ENCODE results near the gene KIF15.
"Not testable (repeated sequence)": the region's sequence is repeated elsewhere in the genome, so short reads cannot be mapped to it uniquely, and the experiment has no call there.

The KIF15 gene

DNA sequence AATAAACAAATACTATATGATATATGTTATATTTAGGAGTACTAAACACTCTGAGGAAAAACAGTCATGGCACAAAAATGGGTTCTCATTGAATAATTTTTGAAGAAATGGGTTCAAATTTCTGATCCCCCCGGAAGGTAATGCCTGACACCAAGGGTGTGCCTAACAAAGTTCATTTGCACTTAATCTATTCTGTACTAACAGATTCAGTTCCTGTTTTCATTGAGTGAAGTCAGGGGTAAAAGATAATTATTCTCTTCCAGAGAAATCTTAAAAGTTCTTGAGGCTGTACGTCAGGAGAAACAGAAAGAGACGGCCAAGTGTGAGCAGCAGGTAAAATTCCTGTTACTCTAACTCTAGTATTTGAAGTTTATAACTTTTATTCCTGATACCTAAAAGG lies 65.6 kb downstream of the KIF15 start:
- DNase-seq (ENCODE audit: low read depth) = no peak

DNA sequence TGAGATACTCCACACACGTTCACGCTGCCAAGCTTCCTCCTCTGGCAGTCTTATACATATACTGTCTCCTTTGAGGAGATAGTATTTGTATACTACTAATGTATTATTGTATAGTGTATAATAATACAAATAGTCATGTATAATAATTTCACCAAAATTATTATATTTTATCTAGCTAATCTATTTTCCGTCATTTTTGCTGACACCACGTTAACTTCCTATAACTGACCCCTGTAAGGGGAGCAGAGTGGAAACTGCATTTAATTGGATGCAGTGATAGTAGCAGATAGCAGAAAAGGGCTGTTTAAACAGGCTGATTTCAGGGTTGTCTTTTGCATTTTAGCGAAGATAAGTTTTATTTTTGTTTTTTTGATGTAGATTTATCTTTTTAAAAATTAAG lies 69.6 kb downstream of the KIF15 start:
- DNase-seq (ENCODE audit: low read depth) = no peak

DNA sequence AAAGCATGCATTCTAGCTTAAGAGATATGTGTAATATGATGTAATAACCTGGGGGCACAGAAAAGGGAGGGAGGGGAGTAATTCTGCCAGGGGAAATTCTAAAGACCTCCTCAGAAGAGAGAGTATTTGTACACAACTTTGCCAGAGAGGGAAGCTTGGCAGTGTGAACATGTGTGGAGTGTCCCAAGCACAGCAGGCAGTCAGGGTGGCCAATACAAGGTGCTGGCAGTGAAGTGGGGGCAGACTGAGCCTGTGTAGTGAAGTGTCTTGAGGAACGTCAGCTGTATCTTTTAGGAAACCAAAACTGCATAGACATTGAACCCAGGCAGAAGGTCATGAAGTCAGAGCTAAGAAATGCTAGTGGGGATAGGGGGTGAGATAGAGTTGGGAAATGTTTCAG lies 70.4 kb downstream of the KIF15 start:
- no peak for DNase-seq (ENCODE audit: low read depth)

DNA sequence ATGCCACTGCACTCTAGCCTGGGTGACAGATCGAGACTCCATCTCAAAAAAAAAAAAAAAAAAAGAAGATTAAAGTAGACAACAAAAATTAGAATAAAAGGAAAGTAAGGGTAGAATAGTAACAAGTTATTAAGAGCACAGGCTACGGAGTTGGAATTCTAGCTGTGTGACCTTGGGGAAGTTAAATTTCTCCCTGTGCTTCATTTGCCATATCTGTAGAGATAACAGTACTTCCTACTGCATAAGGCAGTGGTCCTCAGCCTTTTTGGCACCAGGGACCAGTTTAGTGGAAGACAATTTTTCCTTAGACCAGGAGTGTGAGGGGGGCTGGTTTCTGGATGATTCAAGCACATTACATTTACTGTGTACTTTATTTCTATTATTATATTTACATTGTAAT lies 71.4 kb downstream of the KIF15 start:
- DNase-seq (ENCODE audit: low read depth) = no peak

DNA sequence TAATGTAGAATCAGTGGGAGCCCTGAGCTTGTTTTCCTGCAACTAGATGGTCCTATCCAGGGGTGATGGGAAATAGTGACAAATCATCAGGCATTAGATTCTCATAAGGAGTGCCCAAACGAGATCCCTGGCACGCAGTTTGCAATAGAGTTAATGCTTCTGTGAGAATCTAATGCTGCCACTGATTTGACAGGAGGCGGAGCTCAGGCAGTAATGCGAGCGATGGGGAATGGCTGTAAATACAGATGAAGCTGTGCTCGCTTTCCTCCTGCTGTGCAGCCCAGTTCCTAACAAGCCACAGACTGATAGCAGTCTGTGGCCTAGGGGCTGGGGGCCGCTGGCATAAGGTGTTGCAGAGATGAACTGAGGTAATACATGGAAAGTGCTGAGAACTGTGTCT lies 71.8 kb downstream of the KIF15 start:
- no peak for DNase-seq (ENCODE audit: low read depth)

DNA sequence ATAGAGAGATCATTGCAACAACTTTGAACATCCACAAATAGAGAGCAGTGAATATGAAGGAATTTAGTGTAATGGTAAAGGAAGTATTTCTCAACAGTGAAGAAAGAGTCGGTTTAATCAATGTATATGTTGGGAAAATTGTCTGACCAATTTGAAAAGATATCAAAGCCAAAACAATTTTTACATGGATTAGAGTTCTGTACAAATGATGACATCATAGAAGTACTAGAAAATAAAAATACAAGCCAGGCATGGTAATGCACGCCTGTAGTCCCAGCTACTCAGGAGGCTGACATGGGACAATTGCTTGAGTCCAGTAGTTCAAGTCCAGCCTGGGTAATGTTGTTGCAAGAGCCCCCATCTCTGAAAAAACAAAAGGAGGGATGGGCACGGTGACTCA lies 74.1 kb downstream of the KIF15 start:
- DNase-seq (ENCODE audit: low read depth) = no peak

DNA sequence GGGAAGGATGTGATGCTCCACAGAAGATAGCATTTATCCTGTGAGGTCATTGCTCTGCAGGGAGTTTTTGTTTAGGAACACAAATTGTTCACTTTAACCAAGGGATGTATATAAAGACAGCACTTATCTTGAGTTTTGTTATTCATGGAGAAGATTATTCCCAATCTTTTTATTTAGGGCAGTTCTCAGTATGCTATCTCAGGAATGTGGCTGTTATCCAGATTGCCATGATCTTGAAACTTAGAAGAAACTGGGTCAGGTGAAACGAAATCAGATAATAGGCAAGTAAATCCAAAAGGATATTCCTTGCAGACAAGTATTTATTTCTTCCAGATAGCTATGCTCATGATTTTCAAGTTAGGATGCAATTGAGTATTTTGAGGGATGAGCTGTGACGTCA lies 80.8 kb downstream of the KIF15 start:
- DNase-seq (ENCODE audit: low read depth) = no peak

DNA sequence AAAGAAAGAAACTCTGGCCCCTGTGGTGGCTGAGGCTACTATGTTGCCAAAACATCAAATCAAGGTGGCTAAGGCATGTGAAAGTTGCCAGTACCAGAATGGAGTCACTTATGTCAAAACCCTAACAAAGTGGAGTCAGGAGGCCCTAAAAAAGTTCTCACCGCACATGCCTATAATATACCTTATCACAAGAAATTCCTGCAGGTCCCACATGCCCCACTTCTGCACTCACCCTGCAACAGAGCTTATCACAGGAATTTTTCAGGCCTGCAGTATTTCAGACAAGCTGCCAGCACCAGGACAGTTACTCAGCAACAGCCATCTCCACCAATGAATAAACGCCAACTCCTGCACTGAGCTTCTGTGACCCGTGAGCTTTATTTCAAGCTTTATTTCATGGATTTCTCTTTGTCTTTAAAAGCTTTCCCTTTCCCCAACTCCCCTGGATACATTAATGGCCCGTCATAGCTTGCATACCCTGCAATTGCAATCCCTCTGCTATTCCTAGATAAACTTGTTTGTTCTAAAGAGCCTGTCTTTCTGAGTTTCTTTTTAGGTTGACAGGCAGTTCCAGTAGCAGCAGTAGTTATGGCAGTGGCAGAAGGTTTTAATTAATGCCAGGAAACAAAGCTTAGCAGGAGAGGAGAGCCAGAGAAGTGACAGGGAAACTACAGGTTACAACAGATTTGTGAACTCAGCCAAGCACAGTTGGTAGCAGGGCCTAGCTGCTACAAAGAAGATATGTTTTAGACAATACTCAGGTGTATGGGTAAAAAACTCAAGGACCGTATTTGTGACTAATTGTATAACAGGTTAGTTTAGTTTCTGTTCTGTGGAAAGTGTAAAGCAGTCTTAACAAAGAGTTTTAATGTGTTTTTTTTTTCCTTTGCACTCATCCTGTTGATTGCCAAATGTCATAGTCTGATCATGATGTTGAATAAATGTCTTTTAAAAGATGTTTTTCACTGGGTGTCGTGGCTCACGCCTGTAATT lies 84.2 kb downstream of the KIF15 start:
- DNase-seq (ENCODE audit: low read depth) = no peak

DNA sequence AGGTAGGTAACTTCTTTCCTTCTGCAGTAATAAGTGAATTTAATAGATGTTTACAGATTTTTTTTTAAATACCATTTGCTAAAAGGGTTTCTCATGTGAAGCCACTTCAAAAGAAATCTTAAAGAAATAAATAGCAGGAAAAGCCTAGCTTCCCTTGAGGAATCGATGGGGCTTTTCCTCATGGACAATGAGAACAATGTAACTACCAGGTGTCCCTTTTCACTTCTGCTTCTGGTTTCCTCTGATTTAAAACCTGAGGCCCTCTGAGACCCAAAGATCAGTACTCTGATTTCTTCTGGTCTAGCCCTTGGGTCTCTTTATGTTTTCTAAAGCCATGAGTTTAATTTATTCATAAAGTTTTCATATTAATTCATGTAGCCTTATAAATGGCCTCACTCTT lies 87.0 kb downstream of the KIF15 start:
- DNase-seq (ENCODE audit: low read depth) = no peak

DNA sequence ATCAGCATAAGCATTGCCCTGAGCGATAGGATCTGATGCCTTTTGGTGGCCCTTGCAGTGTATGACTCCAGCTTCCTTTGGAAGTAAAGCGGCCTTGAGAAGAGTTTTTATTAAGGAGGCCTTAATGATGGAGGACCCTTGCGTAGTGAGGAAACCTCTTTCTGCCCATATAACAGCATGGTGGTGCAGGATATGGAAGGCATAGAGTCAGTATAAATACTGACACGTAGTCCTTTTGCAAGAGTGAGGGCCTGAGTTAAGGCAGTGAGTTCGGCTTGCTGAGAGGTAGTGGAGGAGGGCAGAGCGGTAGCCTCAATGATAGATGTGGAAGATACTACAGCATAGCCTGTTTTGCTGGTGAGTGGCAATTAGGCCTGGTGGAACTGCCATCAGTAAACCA lies 95.1 kb downstream of the KIF15 start:
- not testable (repeated sequence) for DNase-seq (ENCODE audit: low read depth)

DNA sequence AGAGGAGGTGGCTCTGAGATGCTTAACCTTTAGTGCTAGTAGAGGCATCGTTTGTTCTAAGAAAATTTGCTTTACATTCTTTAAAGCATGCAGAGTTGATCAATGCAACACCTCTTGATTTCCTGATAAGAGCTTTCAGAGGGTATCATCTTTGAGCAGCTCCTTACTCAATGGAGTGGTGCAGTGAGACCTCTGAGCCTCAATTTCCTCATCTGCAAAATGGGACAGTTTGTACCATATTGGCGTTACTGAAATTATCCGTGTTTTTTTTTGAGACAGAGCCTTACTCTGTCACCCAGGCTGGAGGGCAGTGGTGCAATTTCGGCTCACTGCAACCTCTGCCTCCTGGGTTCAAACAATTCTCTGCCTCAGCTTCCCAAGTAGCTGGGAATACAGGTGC lies 98.5 kb downstream of the KIF15 start:
- no peak for DNase-seq (ENCODE audit: low read depth)

DNA sequence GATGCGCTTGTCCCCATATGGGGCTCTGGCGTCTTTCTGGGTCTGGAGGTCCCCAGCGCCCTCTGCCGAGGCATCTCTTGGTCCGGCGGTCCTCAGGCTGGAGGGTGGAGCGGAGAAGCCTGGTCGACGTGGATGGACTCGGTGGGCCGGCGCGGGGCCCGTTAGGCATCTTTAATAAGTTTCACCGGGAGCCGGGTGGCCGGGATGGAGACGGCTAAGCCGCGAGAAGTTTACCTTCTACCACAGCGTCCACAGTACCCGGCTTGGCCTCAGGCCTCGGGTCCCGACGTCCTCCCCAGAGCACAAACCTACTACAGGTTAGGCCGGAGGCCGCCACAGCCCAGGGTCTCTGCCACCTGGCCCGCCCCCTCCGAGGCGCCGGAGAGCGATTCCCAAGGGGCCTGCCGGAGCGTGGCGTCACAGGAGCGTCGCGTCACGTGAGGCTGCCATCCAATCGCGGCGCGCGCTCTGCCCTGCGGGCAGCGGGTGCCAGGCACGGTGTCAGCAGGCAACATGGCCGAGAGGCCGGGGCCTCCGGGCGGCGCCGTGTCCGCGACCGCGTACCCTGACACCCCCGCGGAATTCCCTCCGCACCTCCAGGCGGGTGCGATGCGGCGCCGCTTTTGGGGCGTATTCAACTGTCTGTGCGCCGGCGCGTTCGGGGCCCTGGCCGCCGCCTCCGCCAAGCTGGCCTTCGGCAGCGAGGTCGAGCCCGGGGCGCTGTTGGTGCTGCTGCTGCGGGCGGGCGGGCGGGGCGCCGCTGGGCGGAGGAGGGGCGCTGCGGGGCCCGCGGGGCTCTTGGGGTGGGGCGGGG lies 100.0 kb downstream of the KIF15 start, which contains the start of gene TMEM42:
TMEM42 (plus strand) TSS at position 501 of the 814 bp plus-strand sequence; CDS start at position 514, 13 bp downstream.
- peak; percentile 83 for DNase-seq (ENCODE audit: low read depth)

DNA sequence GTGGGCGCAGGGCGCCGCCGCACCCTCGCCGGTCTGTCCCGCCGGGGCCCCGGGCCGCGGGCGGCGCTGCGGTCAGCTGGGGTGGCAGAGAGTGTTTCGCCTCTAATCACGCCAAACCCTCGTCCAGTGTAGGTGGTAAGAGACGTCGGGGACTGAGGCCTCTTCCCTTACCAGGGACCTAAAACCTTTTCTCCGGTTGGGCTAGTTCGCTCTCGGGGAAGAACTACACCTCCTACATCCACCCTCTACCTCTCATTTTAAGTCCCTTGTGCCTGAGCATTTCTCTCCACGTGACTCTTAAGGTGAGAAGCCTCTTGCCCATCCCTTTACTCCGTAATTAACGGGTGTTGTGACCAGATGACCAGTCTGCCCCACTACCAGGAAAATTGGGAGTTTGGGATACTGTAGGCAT lies 100.6 kb downstream of the KIF15 start:
- no peak for DNase-seq (ENCODE audit: low read depth)

DNA sequence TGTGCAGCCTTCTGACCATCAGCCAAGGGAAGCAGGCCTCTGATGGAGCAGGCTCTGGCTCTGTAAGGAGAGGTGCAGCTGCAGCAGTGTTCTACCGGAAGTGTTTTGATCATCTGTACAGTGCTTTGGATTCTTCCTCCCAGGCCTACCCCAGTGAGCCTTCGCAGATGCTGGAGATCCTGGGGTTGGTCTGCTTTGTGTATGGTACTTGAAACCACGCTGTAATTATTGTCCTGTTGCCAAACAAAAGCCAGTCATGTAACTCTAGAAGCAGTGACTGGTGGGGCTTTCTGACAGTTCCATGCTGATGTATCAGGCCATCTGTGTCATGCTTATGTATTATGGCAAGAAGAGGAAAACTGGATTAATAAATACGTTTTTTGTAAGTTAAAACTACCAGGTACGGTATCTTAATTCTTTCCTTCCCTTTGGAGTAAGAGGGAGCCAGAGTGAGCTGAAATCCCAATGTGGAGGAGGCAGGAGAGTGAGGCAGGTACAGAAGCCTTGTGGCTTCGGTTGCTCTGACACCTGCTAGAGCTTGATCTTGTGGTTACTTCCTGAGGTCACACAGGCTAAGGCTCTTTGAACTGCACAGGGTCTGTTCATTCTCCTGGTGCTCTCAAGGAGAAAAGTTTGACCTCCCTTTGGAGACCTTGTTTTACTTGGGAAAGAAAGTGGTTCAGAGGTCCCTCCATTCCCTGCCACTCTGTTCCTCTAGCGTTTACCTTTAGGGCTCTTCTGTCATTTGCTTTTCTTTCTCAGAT lies 103.9 kb downstream of the KIF15 start:
- DNase-seq (ENCODE audit: low read depth) = no peak

DNA sequence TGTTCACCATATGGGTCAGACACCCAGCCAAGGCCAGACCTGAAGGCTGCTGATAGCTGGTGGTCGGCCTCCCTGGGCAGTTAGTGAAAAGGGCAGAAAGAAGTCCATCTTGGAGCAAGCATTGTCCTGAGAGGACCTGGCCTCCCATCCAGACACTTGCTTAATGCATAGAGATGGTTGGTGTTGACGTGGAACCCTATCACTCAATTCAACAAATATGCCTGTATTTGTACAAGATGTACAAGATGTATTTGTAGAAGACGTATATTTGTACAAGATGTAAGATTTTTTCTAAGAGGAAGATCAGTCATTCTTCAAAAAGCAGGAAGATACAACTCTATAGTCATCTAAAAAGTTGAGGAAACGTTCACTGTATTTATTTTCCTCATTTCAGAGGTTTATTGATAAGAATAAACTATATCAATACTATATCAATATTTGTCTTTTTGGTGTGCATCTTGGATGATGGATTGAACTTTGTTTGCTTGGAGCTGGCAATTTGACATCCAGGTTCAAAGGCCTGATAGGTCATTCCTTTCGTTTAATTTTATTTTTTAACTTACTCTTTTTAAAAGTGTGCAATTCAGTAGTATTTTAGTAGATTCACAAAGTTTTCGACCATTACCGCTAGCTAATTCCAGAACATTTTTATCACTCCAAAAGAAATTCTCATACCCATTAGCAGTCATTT lies 106.0 kb downstream of the KIF15 start:
- DNase-seq (ENCODE audit: low read depth) = no peak

DNA sequence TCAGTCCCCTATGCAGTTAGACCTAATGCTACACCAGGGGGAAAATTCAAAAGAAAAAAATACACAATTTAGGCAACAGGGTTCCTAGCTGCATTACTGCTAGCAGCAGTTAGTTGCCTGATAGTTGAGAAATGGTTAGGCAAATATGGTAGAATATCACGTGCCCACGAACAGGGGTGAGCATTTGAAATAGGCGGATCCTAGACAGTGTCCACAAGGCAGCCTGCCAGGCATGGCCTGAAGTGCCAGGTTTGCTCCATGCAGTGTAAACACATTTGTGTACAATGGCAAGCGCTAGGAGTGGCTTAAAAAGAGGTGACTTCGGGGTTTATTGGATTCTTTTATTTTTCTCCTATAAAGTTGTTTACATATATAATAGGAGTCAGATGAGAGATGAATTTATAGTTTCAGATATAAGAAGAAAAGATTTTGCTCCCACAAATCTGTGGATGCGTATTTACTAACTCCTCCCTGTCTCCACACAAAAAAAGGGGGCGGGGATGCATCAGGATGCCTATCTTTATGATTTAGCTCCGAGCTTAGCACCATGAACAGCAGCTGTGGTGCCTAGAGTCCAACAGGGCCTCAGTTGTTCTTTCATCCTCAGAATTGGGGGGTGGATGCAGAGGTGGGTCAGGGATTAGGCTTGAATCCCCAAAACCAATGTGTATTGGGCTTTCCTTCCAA lies 108.9 kb downstream of the KIF15 start:
- DNase-seq (ENCODE audit: low read depth) = no peak

DNA sequence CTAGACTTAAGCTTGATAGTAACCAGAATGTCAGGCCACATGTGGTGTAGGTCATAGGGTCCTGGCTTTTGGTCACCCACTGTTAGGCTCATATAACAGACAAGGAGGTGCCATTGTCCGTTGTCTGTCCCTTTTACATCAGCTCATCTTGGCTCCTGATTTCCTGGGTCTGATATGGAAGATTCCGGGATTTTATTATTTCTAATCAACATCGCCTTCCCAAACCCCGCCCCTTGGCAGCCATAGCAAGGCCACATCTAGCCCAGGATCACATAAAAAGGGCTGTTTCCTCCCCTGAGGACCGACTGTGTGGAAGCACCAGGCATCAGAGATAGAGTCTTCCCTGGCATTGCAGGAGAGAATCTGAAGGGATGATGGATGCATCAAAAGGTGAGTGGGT lies 112.7 kb downstream of the KIF15 start, which contains the start of gene TGM4:
TGM4 (plus strand) TSS at position 301 of the 400 bp plus-strand sequence; CDS start at position 372, 71 bp downstream.
- no peak for DNase-seq (ENCODE audit: low read depth)

DNA sequence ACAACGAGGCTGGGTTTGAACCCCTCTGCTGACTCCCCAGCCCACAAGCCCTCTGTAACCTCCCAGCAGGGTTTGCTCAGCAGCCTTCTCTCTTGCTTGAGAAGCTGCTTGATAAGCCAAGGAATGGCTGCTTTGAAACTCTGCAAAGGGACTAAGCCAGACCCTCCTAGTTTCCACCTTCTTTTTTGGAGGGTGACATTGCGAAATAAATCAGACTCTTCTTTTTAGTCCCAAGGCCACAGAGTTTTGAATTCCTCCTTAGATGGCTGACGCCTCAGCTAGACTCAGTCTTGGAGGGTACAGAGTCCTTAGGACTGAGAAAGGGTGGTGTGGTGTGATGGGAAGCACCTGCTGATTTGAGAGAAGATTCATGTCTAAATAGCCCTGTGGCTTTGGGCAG lies 114.0 kb downstream of the KIF15 start:
- no peak for DNase-seq (ENCODE audit: low read depth)

DNA sequence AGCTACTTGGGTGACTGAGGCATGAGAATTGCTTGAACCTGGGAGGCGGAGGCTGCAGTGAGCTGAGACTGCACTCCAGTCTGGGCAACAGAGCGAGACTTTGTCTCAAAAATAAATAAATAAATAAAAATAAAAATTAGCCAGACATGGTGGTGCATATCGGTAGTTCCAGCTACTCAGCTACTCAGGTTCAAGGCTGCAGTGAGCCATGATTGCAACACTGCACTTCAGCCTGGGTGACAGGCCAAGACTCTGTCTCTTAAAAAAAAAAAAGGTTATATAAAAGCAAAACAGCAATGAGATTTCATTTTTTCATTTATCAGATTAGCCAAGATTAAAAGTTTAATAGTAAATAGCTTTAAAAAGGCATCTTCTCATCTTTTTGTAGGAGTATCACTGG lies 115.7 kb downstream of the KIF15 start:
- DNase-seq (ENCODE audit: low read depth) = no peak

DNA sequence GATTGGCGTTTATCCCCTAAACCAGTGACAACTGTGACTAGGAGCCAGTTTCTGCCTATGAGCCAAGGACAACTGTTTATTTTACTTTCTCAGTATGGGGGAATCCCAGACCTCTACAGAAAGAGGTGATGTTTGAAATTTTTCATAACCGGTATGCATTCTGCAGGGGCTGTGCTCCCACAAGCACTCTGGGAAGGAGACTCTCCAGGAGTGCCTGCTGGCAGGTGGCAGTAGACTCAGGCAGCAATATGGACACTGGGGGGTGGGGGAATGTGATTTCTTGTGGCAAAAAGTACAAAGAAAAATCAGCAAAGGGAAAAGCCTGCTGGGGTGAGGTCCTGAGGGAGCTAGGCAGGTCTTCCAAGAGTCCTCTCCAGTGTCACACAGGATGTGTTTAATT lies 118.7 kb downstream of the KIF15 start:
- DNase-seq (ENCODE audit: low read depth) = no peak
